Kidney (tissue), 14 donors: ENCODE data around the gene PSMC3. TPM values are rescaled to one million over a fixed set of nuclear protein-coding genes. Genes with fewer than 3 reads are reported as not detected.

ENCODE experiments used
- DNase-seq, 5 donors: peaks; one replicate each; pipeline ENCODE4 v3.0.0-alpha.2; 2013 to 2020
- FAIRE-seq: peaks from 2 replicates; lab custom pipeline; 2012; peaks lifted over from hg19 to GRCh38; lab: Jason Lieb, UNC
- H3K27ac ChIP-seq, 2 donors: one replicate each; pipeline ENCODE4 v1.7.0; 2013; ENCODE audit warnings: low read depth in 2 of 2, low read length in 2 of 2, inconsistent platforms in 1 of 2
- H3K27me3 ChIP-seq: one replicate; pipeline ENCODE4 v1.7.1; 2013; ENCODE audit warnings: low read length, inconsistent platforms; ENCODE audit not compliant: control insufficient read depth, insufficient read depth
- H3K36me3 ChIP-seq, 3 donors: one replicate each; pipeline versions ENCODE4 v1.7.0 to v1.7.1; 2013; ENCODE audit warnings: low read length in 3 of 3, control low read depth in 1 of 3, inconsistent platforms in 1 of 3; ENCODE audit not compliant: insufficient read depth in 3 of 3, control insufficient read depth in 2 of 3
- H3K4me1 ChIP-seq, 3 donors: one replicate each; pipeline versions ENCODE4 v1.7.0 to v1.7.1; 2013; ENCODE audit warnings: low read length in 3 of 3, inconsistent platforms in 1 of 3, low read depth in 1 of 3; ENCODE audit not compliant: control insufficient read depth in 2 of 3, insufficient read depth in 2 of 3
- H3K4me3 ChIP-seq, 3 donors: one replicate each; pipeline versions ENCODE4 v1.7.0 to v1.8.1; 2013; ENCODE audit warnings: low read length in 3 of 3, control low read depth in 1 of 3, inconsistent platforms in 1 of 3
- H3K9ac ChIP-seq, 3 donors: one replicate each; pipeline versions ENCODE4 v1.7.0 to v1.7.1; 2013; ENCODE audit warnings: low read length in 3 of 3, control low read depth in 1 of 3, inconsistent platforms in 1 of 3
- H3K9me3 ChIP-seq, 3 donors: one replicate each; pipeline versions ENCODE4 v1.7.0 to v1.7.1; 2013; ENCODE audit warnings: low read length in 3 of 3, control low read depth in 1 of 3, inconsistent platforms in 1 of 3; ENCODE audit not compliant: control insufficient read depth in 2 of 3, insufficient read depth in 1 of 3
- intact Hi-C: fragments of 100-400 bp; cut with DNase I; formaldehyde crosslinking; loops from one replicate; pipeline ENCODE4 v1.11.1; 2022
- polyA plus RNA-seq: library from polyadenylated mRNA; stranded (reverse); fragments of 350-450 nt; fragmentation: Illumina TruSeq; extraction: RNeasy Lipid Tissue Mini Kit (QIAGEN cat#74804); gene quantifications from one replicate; pipeline ENCODE4 v1.2.3, GENCODE V29; 2014; ENCODE audit warnings: low read depth, low replicate concordance; ENCODE audit not compliant: insufficient read depth
- total RNA-seq: library from RNA; stranded (reverse); fragmentation: NEBNext Ultra II Directional; extraction: Animal tissue kit (Norgen Biotek cat#: 25700); gene quantifications from one replicate; pipeline ENCODE4 v1.2.1, GENCODE V29; 2021
- TF ChIP-seq, protein P1 (sequence below): IDR thresholded peaks from 3 replicates; pipeline ENCODE4 v1.5.1; 2012; ENCODE audit warnings: mild to moderate bottlenecking, moderate library complexity, borderline replicate concordance; ENCODE audit not compliant: insufficient read depth; ENCODE audit errors: extremely low read depth
- donor health status: control.
- donor health status: control.
- donor health status: control.
- donor health status: control.
- donor health status: control.
- donor health status: DM: yes; HTN: yes; CAD: no.
- donor health status: Normal renal cell carcinoma (clear cell type).

PSMC3 gene
- total and polyA plus RNA-seq, 2 donors from 2014 or later, result 103 to 171 TPM

DNA sequence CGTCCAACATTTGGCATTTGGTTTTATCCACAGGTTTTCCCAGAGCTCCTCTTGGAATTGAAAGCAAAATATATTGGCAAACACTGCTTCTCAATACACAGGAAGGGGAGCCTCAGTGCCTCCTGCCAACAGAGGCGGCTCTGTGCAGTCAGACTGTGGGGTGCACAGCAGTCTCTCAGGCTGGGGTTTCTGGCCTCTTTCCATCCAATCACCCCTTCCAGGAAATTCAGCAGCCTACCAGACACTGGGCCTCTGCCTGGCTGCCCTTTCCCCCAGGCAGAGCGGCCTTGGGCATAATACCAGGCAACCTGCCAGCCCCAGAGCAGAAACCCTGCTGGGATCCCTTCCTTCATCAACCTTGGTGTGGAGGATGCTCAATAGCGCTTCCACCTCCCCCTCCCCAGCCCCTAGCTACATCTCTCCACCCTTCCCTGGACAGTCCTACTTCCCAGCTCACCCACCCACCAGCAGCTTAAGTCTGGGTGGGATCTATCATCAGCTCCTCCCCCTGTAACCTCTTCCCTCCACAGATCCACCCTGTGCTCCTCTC is 40.5 kb upstream of the PSMC3 start:
- Histone ChIP-seq H3K36me3 (peaks cover 2 to 27% (median 10%) of the 10 kb centered on the region in 3 donors), H3K4me3 (no peak overlapping the region), H3K9me3 (no peaks in the 10 kb centered on the region), H3K27me3 (no peaks in the 10 kb centered on the region), H3K27ac (no peak overlapping the region), H3K9ac (no peak overlapping the region), H3K4me1 (no peaks in the 10 kb centered on the region)
- TF ChIP-seq, protein P1, sequence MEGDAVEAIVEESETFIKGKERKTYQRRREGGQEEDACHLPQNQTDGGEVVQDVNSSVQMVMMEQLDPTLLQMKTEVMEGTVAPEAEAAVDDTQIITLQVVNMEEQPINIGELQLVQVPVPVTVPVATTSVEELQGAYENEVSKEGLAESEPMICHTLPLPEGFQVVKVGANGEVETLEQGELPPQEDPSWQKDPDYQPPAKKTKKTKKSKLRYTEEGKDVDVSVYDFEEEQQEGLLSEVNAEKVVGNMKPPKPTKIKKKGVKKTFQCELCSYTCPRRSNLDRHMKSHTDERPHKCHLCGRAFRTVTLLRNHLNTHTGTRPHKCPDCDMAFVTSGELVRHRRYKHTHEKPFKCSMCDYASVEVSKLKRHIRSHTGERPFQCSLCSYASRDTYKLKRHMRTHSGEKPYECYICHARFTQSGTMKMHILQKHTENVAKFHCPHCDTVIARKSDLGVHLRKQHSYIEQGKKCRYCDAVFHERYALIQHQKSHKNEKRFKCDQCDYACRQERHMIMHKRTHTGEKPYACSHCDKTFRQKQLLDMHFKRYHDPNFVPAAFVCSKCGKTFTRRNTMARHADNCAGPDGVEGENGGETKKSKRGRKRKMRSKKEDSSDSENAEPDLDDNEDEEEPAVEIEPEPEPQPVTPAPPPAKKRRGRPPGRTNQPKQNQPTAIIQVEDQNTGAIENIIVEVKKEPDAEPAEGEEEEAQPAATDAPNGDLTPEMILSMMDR, result no peak
- FAIRE-seq, result no peak
- DNase-seq, result peak in 1 of 5 donors; percentile 65
- intact Hi-C loops, result no loop called here

- Histone ChIP-seq H3K27ac (no peak overlapping the region), H3K4me1 (no peaks in the 10 kb centered on the region), H3K9ac (no peak overlapping the region), H3K36me3 (peaks cover 2 to 21% (median 10%) of the 10 kb centered on the region in 3 donors), H3K9me3 (no peaks in the 10 kb centered on the region), H3K4me3 (no peak overlapping the region), H3K27me3 (no peaks in the 10 kb centered on the region)
- intact Hi-C loops, result no loop called here
- TF ChIP-seq, protein P1, result no peak
- FAIRE-seq, result no peak
- DNase-seq, result no peak
Measured at GRCh38 chr11:47466201-47466600, 40.0 kb upstream of the PSMC3 start.

GRCh38 chr11:47464483-47464882 is 38.2 kb upstream of the PSMC3 start:
- intact Hi-C loops, result no loop called here
- no peaks in the 10 kb centered on the region for H3K27me3 ChIP-seq
- H3K36me3 ChIP-seq, result peaks cover 0 to 10% (median 2%) of the 10 kb centered on the region in 3 donors
- H3K27ac ChIP-seq, result no peak overlapping the region
- TF ChIP-seq, protein P1, result no peak
- no peaks in the 10 kb centered on the region for H3K9me3 ChIP-seq
- H3K4me3 ChIP-seq, result no peak overlapping the region
- no peak overlapping the region for H3K9ac ChIP-seq
- DNase-seq (peak in 1 of 5 donors; percentile 37), FAIRE-seq (no peak)
- H3K4me1 ChIP-seq, result no peaks in the 10 kb centered on the region

DNA sequence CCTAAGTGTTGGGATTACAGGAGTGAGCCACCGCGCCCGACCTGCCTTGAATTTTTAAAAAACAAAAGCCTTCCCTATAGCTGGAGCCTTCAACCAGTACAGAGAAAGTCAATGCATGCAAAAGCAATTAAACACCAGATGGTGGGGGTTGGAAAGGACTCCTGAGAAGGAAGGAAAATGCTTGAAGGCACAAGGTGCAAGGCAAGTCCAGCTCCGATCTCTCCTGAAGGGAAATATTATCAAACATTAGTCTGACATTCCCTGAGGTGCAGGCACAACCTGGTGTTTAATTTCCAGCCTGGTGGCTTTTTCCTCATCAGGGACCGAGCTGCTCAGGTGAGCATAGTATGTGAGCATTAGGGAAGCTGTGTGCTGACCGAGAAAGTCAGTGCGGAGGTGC is 35.6 kb upstream of the PSMC3 start:
- DNase-seq (peak in 1 of 5 donors; percentile 32), FAIRE-seq (no peak)
- Histone ChIP-seq H3K27me3 (no peaks in the 10 kb centered on the region), H3K9me3 (no peaks in the 10 kb centered on the region), H3K4me1 (no peaks in the 10 kb centered on the region), H3K9ac (no peak overlapping the region), H3K36me3 (peaks cover 0 to 13% (median 2%) of the 10 kb centered on the region in 3 donors), H3K4me3 (no peak overlapping the region), H3K27ac (no peak overlapping the region)
- intact Hi-C loops, result no loop called here
- TF ChIP-seq, protein P1, result no peak
